ENCODE results near the gene RSPO4.

- TF ChIP-seq CTCF (IDR thresholded peaks at IDR 0.05; ENCODE audit: insufficient read depth, low read length, poor library complexity, severe bottlenecking) = no peak
- no peak for TF ChIP-seq EZH2phosphoT487 (conservative IDR thresholded peaks at IDR 0.05; ENCODE audit: low read length)
Observed at GRCh38 chr20:946826-947225, 55.3 kb downstream of the RSPO4 start.
